ENCODE results near the gene C11orf97. TPM values are rescaled to one million over a fixed set of nuclear protein-coding genes. Genes with fewer than 3 reads are reported as not detected.
A peak's percentile ranks its signal among the peaks of the same experiment; 100 is the strongest.
"Not testable (repeated sequence)": the region's sequence is repeated elsewhere in the genome, so short reads cannot be mapped to it uniquely, and the experiment has no call there.

Gene C11orf97
- total RNA-seq, 4 donors from 2014 or later, result not detected

GRCh38 chr11:94563848-94564467, 51.7 kb downstream of the C11orf97 start:
- Histone ChIP-seq H3K36me3 (no peaks in the 10 kb centered on the region), H3K9me3 (no peaks in the 10 kb centered on the region), H3K4me3 (no peak overlapping the region), H3K4me1 (peaks cover 0 to 11% (median 0%) of the 10 kb centered on the region in 3 donors), H3K27me3 (no peaks in the 10 kb centered on the region), H3K27ac (no peak overlapping the region)
- no peak for ATAC-seq
- TF ChIP-seq CTCF (IDR thresholded peaks at IDR 0.05) (peak in 1 of 4 experiments; percentile 0), POLR2AphosphoS5 (IDR thresholded peaks at IDR 0.05) (no peak)
- whole genome bisulfite sequencing, 2 donors (ENCODE audit: low coverage in 1 of 2), result 65 to 72% methylated on average over 7 to 8 of the region's 8 CpGs

GRCh38 chr11:94567181-94567670, 55.0 kb downstream of the C11orf97 start, which contains the start of gene PIWIL4:
PIWIL4 (plus strand) TSS chr11:94567368; CDS start chr11:94567519, 151 bp downstream.
- Histone ChIP-seq H3K4me3 (no peak within 1 kb of the TSS), H3K27ac (no peak within 1 kb of the TSS), H3K36me3 (no peaks in the 10 kb centered on the region), H3K4me1 (peaks cover 0 to 11% (median 0%) of the 10 kb centered on the region in 3 donors), H3K27me3 (no peaks in the 10 kb centered on the region), H3K9me3 (no peaks in the 10 kb centered on the region)
- TF ChIP-seq POLR2A (IDR thresholded peaks at IDR 0.05), result no peak
- TF ChIP-seq CTCF (IDR thresholded peaks at IDR 0.05), result no peak
- TF ChIP-seq POLR2AphosphoS5 (IDR thresholded peaks at IDR 0.05), result no peak
- no peak for TF ChIP-seq EP300 (IDR thresholded peaks at IDR 0.05)
- no peak for ATAC-seq
- 89 to 95% methylated on average over 8 to 24 of the region's 25 CpGs for WGBS, 2 donors (ENCODE audit: low coverage in 1 of 2)

GRCh38 chr11:94568200-94568599, 55.9 kb downstream of the C11orf97 start:
- no peaks in the 10 kb centered on the region for H3K36me3 ChIP-seq
- no peak for ATAC-seq
- H3K9me3 ChIP-seq, result no peaks in the 10 kb centered on the region
- TF ChIP-seq POLR2AphosphoS5 (IDR thresholded peaks at IDR 0.05) (no peak), CTCF (IDR thresholded peaks at IDR 0.05) (no peak)
- peaks cover 0 to 8% (median 0%) of the 10 kb centered on the region in 3 donors for H3K4me1 ChIP-seq
- H3K4me3 ChIP-seq, result no peak overlapping the region
- WGBS, 2 donors (ENCODE audit: low coverage in 1 of 2), result 90 to 98% methylated on average over 5 of the region's 5 CpGs
- no peaks in the 10 kb centered on the region for H3K27me3 ChIP-seq
- no peak overlapping the region for H3K27ac ChIP-seq

GRCh38 chr11:94568717-94569116, 56.5 kb downstream of the C11orf97 start:
- H3K27me3 ChIP-seq, result no peaks in the 10 kb centered on the region
- no peak for ATAC-seq
- H3K4me1 ChIP-seq, result peaks cover 0 to 2% (median 0%) of the 10 kb centered on the region in 3 donors
- H3K9me3 ChIP-seq, result no peaks in the 10 kb centered on the region
- TF ChIP-seq POLR2A (IDR thresholded peaks at IDR 0.05) (no peak), CTCF (IDR thresholded peaks at IDR 0.05) (no peak), EP300 (IDR thresholded peaks at IDR 0.05) (no peak), POLR2AphosphoS5 (IDR thresholded peaks at IDR 0.05) (no peak)
- H3K4me3 ChIP-seq, result no peak overlapping the region
- no peak overlapping the region for H3K27ac ChIP-seq
- 90 to 91% methylated on average over 4 of the region's 4 CpGs for WGBS, 2 donors (ENCODE audit: low coverage in 1 of 2)
- no peaks in the 10 kb centered on the region for H3K36me3 ChIP-seq

GRCh38 chr11:94572975-94573374, 60.7 kb downstream of the C11orf97 start:
- H3K4me3 ChIP-seq, H3K27me3 ChIP-seq, H3K4me1 ChIP-seq, H3K36me3 ChIP-seq, ATAC-seq, H3K27ac ChIP-seq, H3K9me3 ChIP-seq: not testable (repeated sequence)
- 80 to 100% methylated on average over 1 to 2 of the region's 2 CpGs for WGBS, 2 donors (ENCODE audit: low coverage in 1 of 2)

All from gastroesophageal sphincter (tissue), 4 donors.